Measurements from ENCODE around the gene SPECC1. TPM values are rescaled to one million over a fixed set of nuclear protein-coding genes. Genes with fewer than 3 reads are reported as not detected.

The SPECC1 gene
- total RNA-seq, 1 experiment from 2014 or later, result 43.5 TPM

DNA sequence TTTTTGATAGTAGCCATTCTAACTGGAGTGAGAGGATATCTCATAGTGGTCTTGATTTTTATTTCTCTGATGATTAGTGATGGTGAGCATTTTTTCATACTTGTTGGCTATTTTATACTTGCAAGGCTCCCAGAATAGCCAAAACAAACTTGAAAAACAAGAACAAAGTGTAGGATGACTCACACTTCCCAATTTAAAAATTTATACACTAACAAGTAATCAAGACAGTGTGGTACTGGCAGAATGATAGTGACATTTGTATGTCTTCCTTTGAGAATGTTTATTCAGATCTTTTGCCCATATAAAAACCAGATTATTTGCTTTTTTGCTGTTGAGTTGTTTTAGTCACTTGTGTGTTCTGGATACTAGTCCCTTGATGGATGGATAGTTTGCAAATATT, 17.8 kb downstream of the SPECC1 start:
- CTCF ChIA-PET, result no interaction called here

More for the DNA sequence above, 17.8 kb downstream of the SPECC1 start:
- H2AFZ ChIP-seq (ENCODE audit: low read depth, low read length, poor library complexity, severe bottlenecking), result no peak overlapping the region
- H3K9ac ChIP-seq (ENCODE audit: low read length), result no peak overlapping the region
- RAD21 ChIA-PET (ENCODE audit: low non-redundant PET in 1 of 2, low total read pairs in 2 of 2, uncharacterized antibody in 2 of 2, unreplicated experiment in 2 of 2), result no interaction called here
- DNase-seq (ENCODE audit: low read depth, low spot score), result no peak
- no peak for ATAC-seq
- intact Hi-C loops (cut with micrococcal nuclease), result no loop called here
- no peaks in the 10 kb centered on the region for H4K20me1 ChIP-seq (ENCODE audit: insufficient read depth)
- H3K27ac ChIP-seq (ENCODE audit: low read depth, low read length), result no peak overlapping the region
- TF ChIP-seq CTCF (IDR thresholded peaks at IDR 0.05 in 2 of 3, conservative IDR thresholded peaks at IDR 0.05 in 1 of 3; ENCODE audit: borderline replicate concordance in 1 of 3, insufficient read depth in 1 of 3, low read depth in 2 of 3, low read length in 2 of 3) (no peak), CEBPB (IDR thresholded peaks at IDR 0.05; ENCODE audit: low read depth) (no peak), ZFX (IDR thresholded peaks at IDR 0.05) (no peak), CBX3 (IDR thresholded peaks at IDR 0.05; ENCODE audit: low read depth) (no peak), JUND (IDR thresholded peaks at IDR 0.05) (no peak), ZBTB33 (IDR thresholded peaks at IDR 0.05; ENCODE audit: extremely low read depth, insufficient replicate concordance, low read length) (no peak), EZH2 (IDR thresholded peaks at IDR 0.05) (no peak), REST (IDR thresholded peaks at IDR 0.05; ENCODE audit: low read depth) (no peak), SP1 (IDR thresholded peaks at IDR 0.05; ENCODE audit: low read depth) (no peak), EGR1 (IDR thresholded peaks at IDR 0.05; ENCODE audit: low read depth) (no peak), ZNF274 (IDR thresholded peaks at IDR 0.05; ENCODE audit: low read depth, low read length) (no peak), EZH2phosphoT487 (IDR thresholded peaks at IDR 0.05; ENCODE audit: borderline replicate concordance) (no peak), TCF7L2 (IDR thresholded peaks at IDR 0.05; ENCODE audit: borderline replicate concordance, extremely low read depth, insufficient read depth, insufficient read length) (no peak)
- H3K4me3 ChIP-seq (replicated peaks in 1 of 2; ENCODE audit: low read depth in 1 of 2, low read length in 2 of 2), result no peak overlapping the region
- no peaks in the 10 kb centered on the region for H3K36me3 ChIP-seq (ENCODE audit: control insufficient read depth in 1 of 2, insufficient read depth in 2 of 2, low read length in 2 of 2)
- no peaks in the 10 kb centered on the region for H3K79me2 ChIP-seq (ENCODE audit: insufficient read depth, low read length)
- H3K4me2 ChIP-seq (ENCODE audit: low read length), result no peak overlapping the region
- H3K27me3 ChIP-seq (ENCODE audit: insufficient read depth, low read length), result no peaks in the 10 kb centered on the region; the same call in 1 of the 2 replicates
- POLR2A ChIA-PET, result no interaction called here
- H3K9me3 ChIP-seq (ENCODE audit: control insufficient read depth in 1 of 2, insufficient read depth in 1 of 2, low read depth in 1 of 2, low read length in 2 of 2), result no peaks in the 10 kb centered on the region
- no TSS peak for BruUV-seq (replicated peaks)
- H3K4me1 ChIP-seq (ENCODE audit: control insufficient read depth in 1 of 2, insufficient read depth in 2 of 2, low read length in 2 of 2), result no peaks in the 10 kb centered on the region
- H3K9me2 ChIP-seq (ENCODE audit: insufficient read depth), result no peaks in the 10 kb centered on the region

Measured in HCT116 (cell line).